GM12801 (cell line): ENCODE results near the gene SORT1.

ENCODE experiments used
- CTCF ChIP-seq: IDR thresholded peaks from one replicate; pipeline ENCODE4 v1.5.1; 2011; ENCODE audit warnings: control low read depth; ENCODE audit not compliant: insufficient read length; ENCODE audit errors: extremely low read depth

Gene SORT1

DNA sequence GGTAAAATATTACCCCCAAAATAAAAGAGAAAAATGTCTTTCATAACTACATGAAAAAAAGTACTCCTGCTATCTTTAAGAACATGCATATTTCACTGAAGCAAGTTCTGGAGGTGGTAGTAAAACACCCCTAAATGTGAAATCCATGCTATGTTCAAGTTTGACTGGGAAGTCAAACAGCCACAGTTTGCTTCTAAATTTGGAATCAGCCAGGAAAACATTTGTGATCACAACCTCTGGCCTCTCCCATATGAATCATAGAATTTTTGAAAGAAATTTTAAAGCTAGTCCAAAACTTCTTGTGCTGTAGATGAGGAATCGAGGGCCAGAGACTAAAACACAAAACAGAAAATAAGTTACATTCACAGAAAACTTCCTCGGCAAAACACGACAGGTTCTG is 6.6 kb downstream of the SORT1 start:
- TF ChIP-seq CTCF, result no peak

- no peak for TF ChIP-seq CTCF
Observed at GRCh38 chr1:109389638-109390341, 7.9 kb downstream of the SORT1 start.

DNA sequence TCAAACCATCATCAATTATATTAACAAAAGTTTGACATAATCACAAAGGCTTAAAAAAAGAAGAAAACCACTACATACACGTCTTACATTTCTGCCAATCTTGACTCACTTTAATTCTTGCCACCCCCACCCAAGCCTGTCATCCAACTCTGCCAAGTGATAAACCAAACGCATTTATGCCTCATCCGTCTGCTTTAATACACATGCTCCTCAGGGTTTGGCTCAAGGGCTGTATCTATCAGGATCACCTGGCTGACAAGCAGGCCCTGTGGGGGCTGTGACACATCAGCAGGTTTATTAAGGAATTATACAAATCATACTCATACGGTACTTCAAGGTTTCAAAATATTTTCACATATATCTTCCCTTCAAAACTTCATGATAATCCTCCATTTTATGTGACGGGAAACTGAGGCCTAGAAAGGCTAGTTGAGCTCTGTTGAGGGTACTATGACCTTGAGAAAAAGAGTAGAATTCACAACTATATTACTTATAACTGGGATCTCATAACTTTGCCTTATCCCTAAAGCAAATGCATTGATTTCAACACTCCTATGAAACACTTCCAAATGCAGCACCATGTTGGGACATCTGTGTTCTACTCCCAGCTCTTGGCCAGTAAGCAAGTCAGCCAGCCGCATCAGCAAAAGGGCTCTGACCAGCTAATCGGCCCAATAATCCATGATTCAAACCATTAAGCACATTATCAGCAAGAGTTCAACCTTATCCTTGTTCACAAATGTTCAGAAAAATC is 8.7 kb downstream of the SORT1 start:
- TF ChIP-seq CTCF, result no peak

GRCh38 chr1:109388208-109388711 is 9.5 kb downstream of the SORT1 start:
- TF ChIP-seq CTCF, result no peak

- no peak for TF ChIP-seq CTCF
Observed at GRCh38 chr1:109386054-109386717, 11.5 kb downstream of the SORT1 start.

GRCh38 chr1:109385417-109385816 is 12.3 kb downstream of the SORT1 start:
- TF ChIP-seq CTCF, result no peak

GRCh38 chr1:109383854-109384253 is 13.9 kb downstream of the SORT1 start:
- no peak for TF ChIP-seq CTCF
